ENCODE measurements around the gene CST3. TPM values are rescaled to one million over a fixed set of nuclear protein-coding genes. Genes with fewer than 3 reads are reported as not detected.

Gene CST3
- total RNA-seq, 1 experiment from 2014 or later: 181 TPM

DNA sequence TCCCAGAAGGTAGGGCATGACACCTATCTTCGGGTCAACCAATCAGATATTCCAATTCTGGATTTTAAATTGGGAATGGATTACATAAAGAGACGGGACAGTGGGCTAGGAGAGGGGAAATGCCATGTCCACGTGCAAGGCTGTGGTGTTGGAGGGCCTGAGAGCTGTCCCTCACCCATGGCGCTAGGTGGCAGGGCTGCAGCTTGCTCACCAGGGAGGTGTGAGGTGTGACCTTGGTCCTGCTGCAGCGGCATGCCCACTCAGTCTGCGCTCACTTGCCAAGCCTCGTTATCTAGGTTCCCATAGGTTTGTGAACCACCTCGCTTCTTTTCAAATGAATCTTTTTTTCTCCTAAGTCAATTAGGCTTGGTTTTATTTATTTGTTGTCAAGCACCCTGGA lies 19.4 kb upstream of the CST3 start:
- DNase-seq (ENCODE audit: low read depth, low spot score) (no peak), ATAC-seq (peak; percentile 95)
- Histone ChIP-seq H3K27me3 (ENCODE audit: insufficient read depth, low read length) (no peaks in the 10 kb centered on the region), H4K20me1 (ENCODE audit: insufficient read depth) (no peaks in the 10 kb centered on the region), H3K79me2 (ENCODE audit: insufficient read depth, low read length) (no peaks in the 10 kb centered on the region), H2AFZ (ENCODE audit: low read depth, low read length, poor library complexity, severe bottlenecking) (no peak overlapping the region), H3K9me3 (ENCODE audit: control insufficient read depth in 1 of 2, insufficient read depth in 1 of 2, low read depth in 1 of 2, low read length in 2 of 2) (no peaks in the 10 kb centered on the region), H3K27ac (ENCODE audit: low read depth, low read length) (no peak overlapping the region), H3K4me2 (ENCODE audit: low read length) (no peak overlapping the region), H3K4me1 (ENCODE audit: control insufficient read depth in 1 of 2, insufficient read depth in 2 of 2, low read length in 2 of 2) (no peaks in the 10 kb centered on the region), H3K4me3 (replicated peaks in 1 of 2; ENCODE audit: low read depth in 1 of 2, low read length in 2 of 2) (no peak overlapping the region), H3K9me2 (ENCODE audit: insufficient read depth) (no peaks in the 10 kb centered on the region), H3K36me3 (ENCODE audit: control insufficient read depth in 1 of 2, insufficient read depth in 2 of 2, low read length in 2 of 2) (no peaks in the 10 kb centered on the region), H3K9ac (ENCODE audit: low read length) (no peak overlapping the region)
- intact Hi-C loops (cut with micrococcal nuclease): no loop called here
- TF ChIP-seq EZH2phosphoT487 (IDR thresholded peaks at IDR 0.05; ENCODE audit: borderline replicate concordance) (no peak), FOSL1 (IDR thresholded peaks at IDR 0.05; ENCODE audit: low read depth) (no peak), RAD21 (IDR thresholded peaks at IDR 0.05; ENCODE audit: low read depth) (0 out of 2 replicates have a peak, but pooled peaks have one; percentile 13)
- TF ChIP-seq, protein P1, sequence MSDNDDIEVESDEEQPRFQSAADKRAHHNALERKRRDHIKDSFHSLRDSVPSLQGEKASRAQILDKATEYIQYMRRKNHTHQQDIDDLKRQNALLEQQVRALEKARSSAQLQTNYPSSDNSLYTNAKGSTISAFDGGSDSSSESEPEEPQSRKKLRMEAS (IDR thresholded peaks at IDR 0.05): peak; percentile 73
- TF ChIP-seq, protein P2, sequence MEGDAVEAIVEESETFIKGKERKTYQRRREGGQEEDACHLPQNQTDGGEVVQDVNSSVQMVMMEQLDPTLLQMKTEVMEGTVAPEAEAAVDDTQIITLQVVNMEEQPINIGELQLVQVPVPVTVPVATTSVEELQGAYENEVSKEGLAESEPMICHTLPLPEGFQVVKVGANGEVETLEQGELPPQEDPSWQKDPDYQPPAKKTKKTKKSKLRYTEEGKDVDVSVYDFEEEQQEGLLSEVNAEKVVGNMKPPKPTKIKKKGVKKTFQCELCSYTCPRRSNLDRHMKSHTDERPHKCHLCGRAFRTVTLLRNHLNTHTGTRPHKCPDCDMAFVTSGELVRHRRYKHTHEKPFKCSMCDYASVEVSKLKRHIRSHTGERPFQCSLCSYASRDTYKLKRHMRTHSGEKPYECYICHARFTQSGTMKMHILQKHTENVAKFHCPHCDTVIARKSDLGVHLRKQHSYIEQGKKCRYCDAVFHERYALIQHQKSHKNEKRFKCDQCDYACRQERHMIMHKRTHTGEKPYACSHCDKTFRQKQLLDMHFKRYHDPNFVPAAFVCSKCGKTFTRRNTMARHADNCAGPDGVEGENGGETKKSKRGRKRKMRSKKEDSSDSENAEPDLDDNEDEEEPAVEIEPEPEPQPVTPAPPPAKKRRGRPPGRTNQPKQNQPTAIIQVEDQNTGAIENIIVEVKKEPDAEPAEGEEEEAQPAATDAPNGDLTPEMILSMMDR (IDR thresholded peaks at IDR 0.05 in 2 of 3, conservative IDR thresholded peaks at IDR 0.05 in 1 of 3; ENCODE audit: borderline replicate concordance in 1 of 3, insufficient read depth in 1 of 3, low read depth in 2 of 3, low read length in 2 of 3): peak; percentile 6 to 36 (median 23); a peak in 2 of 6 replicates
- RAD21 ChIA-PET (ENCODE audit: low non-redundant PET in 1 of 2, low total read pairs in 2 of 2, uncharacterized antibody in 2 of 2, unreplicated experiment in 2 of 2): no interaction called here
- CTCF ChIA-PET: no interaction called here
- BruUV-seq (replicated peaks): no TSS peak
- POLR2A ChIA-PET: no interaction called here

DNA sequence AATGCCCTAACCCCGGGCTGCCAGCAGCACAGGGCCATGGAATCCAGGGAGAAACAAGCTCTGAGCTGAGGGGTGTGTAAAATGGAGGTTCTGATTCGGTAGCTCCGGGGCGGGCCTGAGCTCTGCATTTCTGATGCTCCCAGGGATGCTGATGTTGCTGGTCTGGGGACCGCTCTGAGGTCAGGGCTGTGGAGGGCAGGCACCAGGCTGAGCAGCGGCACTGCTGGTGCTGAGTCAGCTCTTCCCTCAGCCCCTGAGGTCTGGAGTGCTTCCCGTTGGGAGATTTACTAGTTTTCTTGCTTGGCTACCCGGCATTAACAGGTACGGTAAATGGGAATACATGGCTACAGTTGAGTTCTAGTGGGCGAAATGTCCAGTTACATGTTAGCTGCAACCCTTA lies 18.6 kb upstream of the CST3 start:
- H3K9ac ChIP-seq (ENCODE audit: low read length): no peak overlapping the region
- no peaks in the 10 kb centered on the region for H4K20me1 ChIP-seq (ENCODE audit: insufficient read depth)
- H3K9me3 ChIP-seq (ENCODE audit: control insufficient read depth in 1 of 2, insufficient read depth in 1 of 2, low read depth in 1 of 2, low read length in 2 of 2): no peaks in the 10 kb centered on the region
- no peaks in the 10 kb centered on the region for H3K79me2 ChIP-seq (ENCODE audit: insufficient read depth, low read length)
- no peak for ATAC-seq
- H3K4me1 ChIP-seq (ENCODE audit: control insufficient read depth in 1 of 2, insufficient read depth in 2 of 2, low read length in 2 of 2): no peaks in the 10 kb centered on the region
- TF ChIP-seq CEBPB (IDR thresholded peaks at IDR 0.05; ENCODE audit: low read depth): no peak
- TF ChIP-seq POLR2A (IDR thresholded peaks at IDR 0.05; ENCODE audit: borderline replicate concordance, extremely low read depth, insufficient read depth, insufficient read length): no peak
- TF ChIP-seq, protein P3, sequence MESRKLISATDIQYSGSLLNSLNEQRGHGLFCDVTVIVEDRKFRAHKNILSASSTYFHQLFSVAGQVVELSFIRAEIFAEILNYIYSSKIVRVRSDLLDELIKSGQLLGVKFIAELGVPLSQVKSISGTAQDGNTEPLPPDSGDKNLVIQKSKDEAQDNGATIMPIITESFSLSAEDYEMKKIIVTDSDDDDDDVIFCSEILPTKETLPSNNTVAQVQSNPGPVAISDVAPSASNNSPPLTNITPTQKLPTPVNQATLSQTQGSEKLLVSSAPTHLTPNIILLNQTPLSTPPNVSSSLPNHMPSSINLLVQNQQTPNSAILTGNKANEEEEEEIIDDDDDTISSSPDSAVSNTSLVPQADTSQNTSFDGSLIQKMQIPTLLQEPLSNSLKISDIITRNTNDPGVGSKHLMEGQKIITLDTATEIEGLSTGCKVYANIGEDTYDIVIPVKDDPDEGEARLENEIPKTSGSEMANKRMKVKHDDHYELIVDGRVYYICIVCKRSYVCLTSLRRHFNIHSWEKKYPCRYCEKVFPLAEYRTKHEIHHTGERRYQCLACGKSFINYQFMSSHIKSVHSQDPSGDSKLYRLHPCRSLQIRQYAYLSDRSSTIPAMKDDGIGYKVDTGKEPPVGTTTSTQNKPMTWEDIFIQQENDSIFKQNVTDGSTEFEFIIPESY (IDR thresholded peaks at IDR 0.05; ENCODE audit: extremely low read depth, insufficient replicate concordance, low read length): no peak
- TF ChIP-seq, protein P2 (IDR thresholded peaks at IDR 0.05 in 2 of 3, conservative IDR thresholded peaks at IDR 0.05 in 1 of 3; ENCODE audit: borderline replicate concordance in 1 of 3, insufficient read depth in 1 of 3, low read depth in 2 of 3, low read length in 2 of 3): no peak
- TF ChIP-seq SRF (IDR thresholded peaks at IDR 0.05; ENCODE audit: low read depth): no peak
- TF ChIP-seq CBX3 (IDR thresholded peaks at IDR 0.05; ENCODE audit: low read depth): no peak
- TF ChIP-seq ELF1 (IDR thresholded peaks at IDR 0.05; ENCODE audit: borderline replicate concordance, low read depth): no peak
- TF ChIP-seq YY1 (IDR thresholded peaks at IDR 0.05; ENCODE audit: extremely low read depth, insufficient replicate concordance, low read depth, low read length): no peak
- no peak overlapping the region for H3K4me2 ChIP-seq (ENCODE audit: low read length)
- POLR2A ChIA-PET: no interaction called here
- CTCF ChIA-PET: no interaction called here
- H3K27me3 ChIP-seq (ENCODE audit: insufficient read depth, low read length): no peaks in the 10 kb centered on the region
- BruUV-seq (replicated peaks): no TSS peak
- RAD21 ChIA-PET (ENCODE audit: low non-redundant PET in 1 of 2, low total read pairs in 2 of 2, uncharacterized antibody in 2 of 2, unreplicated experiment in 2 of 2): no interaction called here
- H3K9me2 ChIP-seq (ENCODE audit: insufficient read depth): no peaks in the 10 kb centered on the region
- DNase-seq (ENCODE audit: low read depth, low spot score): no peak
- intact Hi-C loops (cut with micrococcal nuclease): no loop called here
- H3K4me3 ChIP-seq (replicated peaks in 1 of 2; ENCODE audit: low read depth in 1 of 2, low read length in 2 of 2): no peak overlapping the region
- no peaks in the 10 kb centered on the region for H3K36me3 ChIP-seq (ENCODE audit: control insufficient read depth in 1 of 2, insufficient read depth in 2 of 2, low read length in 2 of 2)
- H2AFZ ChIP-seq (ENCODE audit: low read depth, low read length, poor library complexity, severe bottlenecking): no peak overlapping the region
- H3K27ac ChIP-seq (ENCODE audit: low read depth, low read length): no peak overlapping the region

All from HCT116 (cell line).